HEK293 (cell line): ENCODE data around the gene PUM2.

Source experiments
- TCF7L2 ChIP-seq: IDR thresholded peaks from 2 replicates; pipeline ENCODE4 v1.6.1; 2011; ENCODE audit warnings: low read depth, mild to moderate bottlenecking, inconsistent platforms, low read length, moderate library complexity, borderline replicate concordance
- ZNF274 ChIP-seq, 2 experiments: fragments of 200-500 bp in 1 of 2; fragments of 450-650 bp in 1 of 2; sonication (Bioruptor generic) in 1 of 2; formaldehyde crosslinking in 1 of 2; IDR thresholded peaks; 2 replicates each; pipeline versions ENCODE4 v1.5.1 to v1.6.1; 2014 to 2016; ENCODE audit warnings: borderline replicate concordance in 1 of 2, inconsistent platforms in 1 of 2, low read length in 1 of 2, missing biosample characterization in 1 of 2, missing genetic modification characterization in 1 of 2
- ZNF391 ChIP-seq: fragments of 450-650 bp; formaldehyde crosslinking; IDR thresholded peaks from 2 replicates; pipeline ENCODE4 v1.5.1; 2016; ENCODE audit warnings: low read depth, missing biosample characterization, missing genetic modification characterization, borderline replicate concordance
- ZNF558 ChIP-seq: fragments of 450-650 bp; formaldehyde crosslinking; IDR thresholded peaks from 2 replicates; pipeline ENCODE4 v1.5.1; 2016; ENCODE audit warnings: missing biosample characterization, missing genetic modification characterization
- ZNF629 ChIP-seq: fragments of 450-650 bp; formaldehyde crosslinking; IDR thresholded peaks from 2 replicates; pipeline ENCODE4 v1.5.1; 2017; ENCODE audit warnings: missing biosample characterization, missing genetic modification characterization
- ZNF785 ChIP-seq: fragments of 450-650 bp; formaldehyde crosslinking; IDR thresholded peaks from 2 replicates; pipeline ENCODE4 v1.5.1; 2016; ENCODE audit warnings: missing biosample characterization, missing genetic modification characterization

DNA sequence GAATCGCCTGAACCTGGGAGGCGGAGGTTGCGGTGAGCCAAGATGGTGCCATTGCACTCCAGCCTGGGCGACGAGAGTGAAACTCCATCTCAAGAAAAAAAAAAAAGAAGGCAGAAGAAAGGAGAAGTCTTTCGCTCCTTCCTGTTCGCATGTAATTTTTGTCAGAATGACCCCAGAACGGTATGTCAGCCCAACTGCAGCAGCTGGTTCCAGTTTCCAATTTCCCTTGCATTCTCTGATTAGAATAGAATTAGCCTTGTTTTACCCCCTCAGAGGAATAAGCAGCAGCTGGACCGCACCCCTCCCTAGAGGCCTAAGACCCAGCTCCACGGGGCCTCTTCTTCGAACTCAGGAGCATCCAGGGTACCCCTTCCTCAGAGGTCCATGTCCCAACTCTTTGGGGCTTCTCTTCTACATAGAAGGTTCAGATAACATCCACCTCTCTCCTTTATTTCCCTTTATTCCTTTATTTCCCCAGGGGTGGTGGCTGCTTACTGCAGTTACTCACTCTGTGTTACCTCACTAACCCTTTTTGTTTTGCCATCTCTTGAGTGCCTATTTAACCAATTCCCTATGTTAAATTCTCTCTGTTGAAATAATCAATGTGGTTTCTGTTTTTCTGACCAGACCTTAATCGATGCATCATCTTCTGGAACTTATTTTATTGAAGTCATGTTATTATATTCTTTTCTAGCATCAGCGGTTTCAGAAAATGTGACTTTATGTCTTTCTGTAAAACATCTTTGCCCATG lies 7.2 kb upstream of the PUM2 start:
- no peak for TF ChIP-seq ZNF274 (IDR thresholded peaks at IDR 0.05; ENCODE audit: low read length)
- TF ChIP-seq ZNF274 (tag by site-specific recombination; IDR thresholded peaks at IDR 0.05; ENCODE audit: borderline replicate concordance): no peak
- TF ChIP-seq TCF7L2: no peak
- no peak for TF ChIP-seq ZNF785 (tag by site-specific recombination)
- TF ChIP-seq ZNF391 (tag by site-specific recombination): no peak
- no peak for TF ChIP-seq ZNF629
- no peak for TF ChIP-seq ZNF558 (tag by site-specific recombination)
